GM19324 (cell line): ENCODE measurements around the gene USP13.

Experiments used
- ATAC-seq: cut with Tn5 transposase; IDR thresholded peaks from one replicate; pipeline ENCODE4 v1.9.1; 2021; ENCODE audit warnings: mild to moderate bottlenecking, moderate library complexity; ENCODE audit not compliant: unreplicated experiment, low FRiP score

The USP13 gene

DNA sequence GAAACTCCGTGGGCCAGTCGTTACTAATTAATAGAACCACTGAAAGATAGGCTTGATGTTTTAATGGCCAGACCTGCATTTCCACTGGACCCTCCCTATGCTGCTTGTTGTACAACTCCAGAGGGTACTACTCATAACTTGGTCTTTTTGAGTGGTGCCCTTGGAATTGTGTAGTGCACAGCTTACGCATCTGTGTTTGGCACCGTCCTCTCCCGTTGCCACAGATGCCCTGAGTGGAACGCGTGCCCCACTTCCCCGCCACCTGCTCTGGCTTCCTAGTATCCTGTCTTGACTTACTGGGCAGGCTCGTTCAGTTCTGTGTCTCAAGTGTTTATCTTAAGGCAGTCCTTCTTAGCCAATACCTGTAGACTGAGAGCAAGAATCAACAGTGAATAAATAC, 78.7 kb downstream of the USP13 start:
- ATAC-seq: no peak

DNA sequence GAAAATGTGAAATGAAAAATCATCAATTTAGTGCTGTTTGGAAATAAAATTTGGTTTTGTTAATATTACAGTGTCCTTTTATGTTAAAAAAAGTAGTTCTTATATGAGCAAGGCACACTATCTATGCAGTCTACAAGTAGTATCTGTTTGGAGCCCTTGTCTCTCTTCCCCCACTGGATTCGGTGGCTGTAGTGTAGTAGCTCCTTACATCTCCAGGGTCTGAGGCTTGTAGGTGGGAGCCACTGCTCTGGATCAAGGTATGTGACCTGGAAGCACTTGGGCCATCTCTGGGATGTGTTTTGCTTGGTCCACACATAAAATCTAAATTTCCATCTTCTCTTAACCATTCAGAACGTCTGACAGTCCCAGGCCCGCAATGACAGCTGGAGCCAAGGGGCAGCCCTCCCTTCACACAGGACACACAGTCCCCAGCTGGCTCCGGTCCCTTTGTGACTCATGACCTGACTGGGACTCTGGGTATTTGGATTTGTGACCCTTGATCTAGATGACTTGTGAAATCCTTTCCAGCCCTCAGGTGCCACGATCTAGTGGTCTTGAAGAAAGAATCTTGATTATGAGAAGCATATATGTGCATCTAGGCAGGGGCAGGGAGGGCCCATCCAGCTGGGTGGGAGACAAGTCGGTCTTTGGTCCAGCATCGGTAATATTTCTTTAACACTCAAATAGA, 80.0 kb downstream of the USP13 start:
- ATAC-seq: no peak

DNA sequence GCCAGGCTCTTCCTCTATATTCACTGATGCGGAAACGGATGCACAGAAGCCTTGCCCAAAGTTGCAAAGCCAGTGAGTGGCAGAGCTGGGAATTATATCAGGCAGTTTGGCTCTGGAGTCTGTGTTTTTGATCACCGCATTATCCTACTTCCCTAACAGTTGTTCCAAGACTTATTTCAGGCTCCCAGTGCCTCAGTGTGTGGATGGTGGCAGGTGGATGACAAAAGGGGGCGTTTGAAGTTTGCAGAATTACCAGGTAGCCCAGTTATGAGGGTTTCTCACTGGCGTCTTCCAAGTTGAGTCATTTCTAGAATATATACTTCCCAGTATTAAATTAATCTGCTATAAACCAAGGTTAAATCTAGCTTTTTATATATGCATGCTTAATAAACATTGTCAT, 81.0 kb downstream of the USP13 start:
- ATAC-seq: no peak

DNA sequence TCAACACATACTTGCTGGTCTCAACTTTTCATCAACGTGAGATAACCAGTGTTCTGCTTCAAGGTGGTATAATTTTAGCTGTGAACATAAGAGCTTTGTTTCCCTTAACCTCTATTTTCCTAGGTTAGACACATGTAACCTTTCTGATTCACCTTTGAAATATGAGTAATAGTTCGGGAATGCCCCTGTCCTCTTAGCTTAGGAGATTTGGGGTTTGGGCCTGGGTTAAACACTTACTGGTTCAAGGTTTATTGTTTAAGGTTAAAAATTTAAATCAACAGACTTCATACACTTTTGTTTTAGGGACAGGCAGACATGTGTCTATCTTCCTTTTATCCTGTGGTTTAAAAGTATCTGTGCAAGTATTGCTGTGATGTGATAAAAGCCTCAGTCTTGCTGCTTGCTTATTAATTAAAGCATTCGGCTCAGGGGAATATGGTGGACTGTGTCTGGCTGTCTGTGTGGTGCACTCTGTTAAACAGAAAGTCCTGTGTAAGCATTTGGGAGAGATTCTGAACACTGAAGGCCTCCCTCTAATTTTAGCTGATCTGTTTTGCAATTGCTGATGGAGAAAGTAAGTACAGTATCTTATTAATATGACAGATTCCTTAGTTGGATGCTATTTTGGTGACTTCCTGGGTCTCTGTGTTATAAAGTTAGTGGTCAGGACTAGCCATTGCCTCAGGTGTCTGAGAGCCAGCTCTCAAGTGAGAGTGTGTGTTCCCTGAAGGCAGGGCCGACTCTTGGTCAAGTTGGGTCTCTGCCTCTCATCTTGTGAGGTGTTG, 81.8 kb downstream of the USP13 start:
- no peak for ATAC-seq

DNA sequence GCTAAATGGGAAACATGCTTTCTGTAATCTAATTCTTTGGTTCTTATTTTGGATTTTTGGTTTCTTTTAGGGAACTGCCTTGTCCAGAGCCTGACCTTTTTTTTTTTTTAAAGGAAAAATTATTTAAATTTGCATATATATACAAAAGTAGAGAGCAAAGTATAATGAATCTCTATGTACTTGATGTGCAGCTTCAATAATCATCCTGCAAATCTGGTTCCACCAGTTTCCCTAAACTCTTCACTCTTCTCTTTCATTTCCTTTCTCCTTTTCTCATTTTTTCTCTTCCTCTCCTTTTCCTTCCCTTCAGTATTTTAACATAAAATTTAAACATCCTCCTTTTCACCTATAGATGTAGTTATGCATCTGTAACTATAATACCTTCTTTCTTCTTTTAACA, 82.5 kb downstream of the USP13 start:
- ATAC-seq: no peak

DNA sequence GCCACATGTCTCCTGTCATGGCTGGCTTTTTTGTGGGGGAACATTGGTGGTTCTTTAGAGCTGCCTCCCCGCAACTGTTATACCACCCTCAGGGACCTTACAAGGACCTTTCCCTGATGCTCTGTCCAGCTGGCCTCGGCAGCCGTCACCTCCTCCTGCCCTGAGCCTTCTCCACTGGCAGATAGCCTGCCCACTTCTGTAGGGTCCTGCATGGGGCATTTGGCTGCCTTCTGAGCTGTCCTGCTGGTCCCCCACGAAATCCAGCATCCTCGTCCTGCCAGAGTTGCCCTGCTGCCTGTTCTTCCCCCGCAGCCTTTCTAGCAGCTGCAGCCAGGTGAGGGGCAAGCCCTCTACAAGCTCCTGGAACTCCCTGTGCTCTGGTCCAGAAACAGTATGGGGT, 86.2 kb downstream of the USP13 start:
- no peak for ATAC-seq

DNA sequence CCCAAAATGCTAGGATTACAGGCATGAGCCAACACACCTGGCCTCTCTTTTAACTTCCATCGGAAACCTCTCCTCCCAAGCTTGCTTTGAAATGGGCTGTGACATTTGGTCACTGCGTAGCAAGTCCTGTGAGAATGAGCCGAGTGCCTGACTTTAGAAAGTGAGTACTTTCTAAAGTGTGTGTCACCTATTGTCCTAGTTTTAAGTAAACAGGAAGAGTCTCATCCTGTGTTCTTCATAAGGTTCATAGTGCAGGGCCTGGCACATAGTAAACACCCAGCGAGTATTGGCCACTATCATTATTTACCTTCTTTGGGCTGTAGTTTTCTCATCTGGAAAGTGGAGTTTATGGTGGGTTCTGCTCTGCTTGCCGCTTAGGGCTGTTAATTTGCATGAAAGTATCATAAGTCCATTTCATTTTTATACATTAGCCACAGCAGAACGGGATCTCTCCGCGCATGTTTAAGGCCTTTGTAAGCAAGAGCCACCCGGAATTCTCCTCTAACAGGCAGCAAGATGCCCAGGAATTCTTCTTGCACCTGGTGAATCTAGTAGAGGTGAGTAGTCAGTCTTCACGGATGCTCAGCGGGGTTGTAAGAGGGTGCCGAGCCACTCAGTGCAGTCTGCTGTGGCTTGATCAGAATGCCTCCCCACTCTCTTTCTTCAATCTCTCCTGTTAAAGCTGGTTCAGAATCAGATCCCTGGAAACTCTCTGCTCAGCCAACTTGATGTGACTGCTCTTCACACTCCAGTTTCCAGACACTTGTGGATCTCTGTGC, 87.2 kb downstream of the USP13 start:
- ATAC-seq: no peak

DNA sequence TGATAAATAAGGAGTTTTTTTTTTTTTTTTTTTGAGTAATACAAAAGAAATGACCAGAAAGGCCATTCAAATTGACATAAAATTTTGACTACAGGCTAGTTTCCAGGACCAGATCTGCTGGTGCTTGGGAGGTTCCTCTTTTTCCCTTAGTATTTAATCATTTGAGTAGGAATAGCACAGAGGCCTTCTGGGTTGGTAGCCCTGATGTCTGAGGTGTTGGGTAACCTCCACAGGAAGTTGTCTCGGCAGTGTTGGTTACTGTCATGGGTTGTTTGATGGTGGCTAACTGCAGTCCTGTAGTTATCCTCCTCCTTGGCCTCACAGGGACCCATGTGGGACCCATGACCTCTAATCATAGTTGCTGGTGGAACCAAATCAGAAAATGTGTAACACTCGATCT, 91.1 kb downstream of the USP13 start:
- no peak for ATAC-seq

DNA sequence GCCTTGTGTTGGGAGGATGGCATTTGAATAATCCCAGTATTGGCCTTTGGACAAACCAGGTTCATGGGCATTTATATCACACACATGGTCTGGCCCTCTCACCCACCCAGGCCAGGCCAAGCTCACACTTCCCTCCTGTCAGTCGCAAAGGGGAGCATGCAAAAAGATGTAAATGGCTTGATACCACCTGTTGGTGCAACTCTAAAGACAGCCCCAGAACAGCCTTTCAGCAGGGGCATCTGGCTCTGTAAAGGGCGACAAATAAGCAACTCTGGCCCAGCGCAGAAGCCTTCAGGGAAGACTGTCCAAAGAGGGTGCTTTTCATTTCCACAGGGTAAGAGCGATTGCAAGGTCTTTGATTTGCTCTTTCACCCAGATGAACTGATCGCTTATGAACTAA, 91.8 kb downstream of the USP13 start:
- no peak for ATAC-seq

DNA sequence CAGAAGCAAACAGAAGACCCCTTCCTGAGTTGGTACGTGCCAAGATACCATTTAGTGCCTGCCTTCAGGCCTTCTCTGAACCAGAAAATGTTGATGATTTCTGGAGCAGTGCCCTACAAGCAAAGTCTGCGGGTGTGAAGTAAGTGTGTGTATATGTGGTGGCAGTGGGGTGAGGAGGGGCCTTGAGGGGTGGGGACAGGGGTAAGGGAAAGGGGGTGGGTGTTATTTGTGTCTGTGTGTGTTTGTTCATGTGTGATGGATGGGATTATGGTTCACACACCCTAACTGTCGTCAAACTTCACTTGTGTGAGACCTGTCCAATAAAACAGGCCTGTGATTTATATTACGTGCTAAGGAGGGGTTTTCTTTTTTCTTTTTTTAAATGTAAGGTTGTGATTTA, 92.2 kb downstream of the USP13 start:
- no peak for ATAC-seq

DNA sequence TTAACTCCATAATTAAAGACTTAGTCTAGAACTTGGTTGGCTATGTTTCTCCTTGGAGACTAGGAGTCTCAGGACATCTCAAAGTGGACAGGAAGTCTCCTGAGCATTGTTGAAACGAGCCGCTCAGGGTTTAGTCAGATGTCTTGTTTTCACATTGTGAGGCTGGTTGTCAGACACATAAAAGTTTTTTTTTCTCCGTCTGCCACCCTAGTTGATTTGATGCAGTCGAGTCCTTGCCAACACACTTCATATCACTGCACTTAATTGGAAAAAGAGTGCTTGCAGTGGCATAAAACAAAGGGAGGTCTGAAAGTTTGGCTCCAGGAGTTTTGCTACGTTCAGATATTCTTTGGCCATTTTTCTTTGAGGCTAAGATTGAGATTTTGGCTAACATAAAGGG, 92.9 kb downstream of the USP13 start:
- no peak for ATAC-seq

DNA sequence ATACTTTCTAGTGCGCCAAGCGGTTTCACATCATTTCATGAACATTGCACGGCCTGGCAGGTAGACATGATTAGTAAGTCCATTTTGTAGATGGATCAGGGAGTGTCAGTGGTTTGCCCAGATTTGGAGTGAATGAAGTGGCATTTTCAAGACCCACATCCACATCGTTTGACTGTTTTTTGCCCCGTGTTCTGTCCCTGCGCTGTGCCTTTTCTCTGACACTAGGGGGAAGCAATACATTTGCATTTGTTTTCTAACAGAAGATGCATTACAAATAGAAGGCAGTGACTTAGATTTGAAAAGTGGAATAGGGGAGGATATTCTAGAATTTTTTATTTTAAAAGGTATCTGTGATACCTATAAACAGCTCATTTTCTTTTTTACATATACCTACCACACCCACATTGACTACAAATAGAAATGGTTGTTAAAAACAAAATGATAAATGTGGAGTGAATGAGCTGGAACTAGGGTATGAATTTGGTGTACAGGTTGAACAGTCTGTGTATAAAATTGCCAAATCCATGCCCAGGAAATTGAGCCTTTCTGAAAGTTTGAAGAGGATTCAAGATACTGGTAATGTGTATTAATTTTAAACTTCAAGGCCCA, 98.0 kb downstream of the USP13 start:
- ATAC-seq: no peak

DNA sequence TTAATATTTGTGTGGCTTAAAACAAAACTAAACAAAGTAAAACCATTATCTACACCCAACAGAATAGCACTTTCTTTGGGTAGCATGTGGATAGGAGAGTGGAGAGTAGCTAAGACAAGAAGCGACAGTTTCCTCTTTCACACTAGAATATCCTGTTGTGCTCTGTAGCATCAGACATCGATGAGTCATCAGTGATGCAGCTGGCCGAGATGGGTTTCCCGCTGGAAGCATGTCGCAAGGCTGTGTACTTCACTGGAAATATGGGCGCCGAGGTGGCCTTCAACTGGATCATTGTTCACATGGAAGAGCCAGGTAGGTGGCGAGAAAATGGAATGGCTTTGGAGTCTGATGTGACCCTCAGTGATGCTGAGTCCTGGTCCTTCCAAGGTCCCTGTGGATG, 108.1 kb downstream of the USP13 start:
- no peak for ATAC-seq

DNA sequence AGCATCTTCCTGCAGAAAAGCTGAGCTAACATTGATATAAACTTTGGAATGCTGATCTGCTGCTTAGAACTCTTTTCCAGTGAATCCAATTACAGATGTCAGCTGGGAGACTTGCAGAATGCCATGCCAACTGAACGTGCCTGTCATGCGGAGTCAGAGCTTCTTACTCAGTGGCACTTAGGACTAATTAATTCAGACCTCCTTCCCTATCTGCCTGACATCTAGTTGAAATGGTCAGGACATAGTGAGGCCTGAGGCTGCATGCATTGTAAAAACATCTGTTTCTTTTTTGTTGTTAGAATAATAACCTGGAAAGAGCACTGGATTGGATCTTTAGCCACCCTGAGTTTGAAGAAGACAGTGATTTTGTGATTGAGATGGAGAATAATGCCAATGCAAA, 112.6 kb downstream of the USP13 start:
- ATAC-seq: no peak

DNA sequence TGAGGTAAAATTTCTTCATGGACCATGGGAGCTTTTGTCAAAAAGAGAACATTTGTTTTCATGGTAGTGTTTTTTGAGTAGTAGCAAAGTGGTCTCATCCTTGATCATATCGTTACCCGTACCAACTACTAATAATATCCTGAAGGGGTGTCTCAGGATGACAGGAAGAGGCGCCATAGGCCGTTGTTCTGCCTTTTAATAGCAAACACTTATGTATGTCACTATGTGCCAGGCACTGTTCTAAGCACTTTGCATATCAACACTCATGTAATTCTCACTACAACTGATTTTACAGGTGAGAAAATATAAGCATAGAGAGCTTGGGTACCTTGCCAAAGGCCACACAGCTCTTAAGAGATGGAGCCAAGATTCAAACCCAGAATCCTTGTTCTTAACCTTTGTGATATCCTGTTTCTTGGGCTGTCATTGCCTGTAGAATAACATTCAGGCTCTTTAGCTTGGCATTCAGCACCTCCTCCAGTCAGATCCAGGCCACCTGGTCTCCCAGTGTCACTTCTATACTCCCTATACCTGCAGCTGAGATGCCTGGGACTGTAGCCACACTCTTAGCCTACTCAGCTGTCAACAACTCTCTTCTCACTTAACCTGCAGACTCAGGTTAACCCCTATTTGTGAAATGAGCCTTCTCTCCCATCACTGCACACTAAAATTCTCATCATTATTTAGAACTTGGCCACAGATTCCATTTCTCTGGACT, 113.7 kb downstream of the USP13 start:
- no peak for ATAC-seq

DNA sequence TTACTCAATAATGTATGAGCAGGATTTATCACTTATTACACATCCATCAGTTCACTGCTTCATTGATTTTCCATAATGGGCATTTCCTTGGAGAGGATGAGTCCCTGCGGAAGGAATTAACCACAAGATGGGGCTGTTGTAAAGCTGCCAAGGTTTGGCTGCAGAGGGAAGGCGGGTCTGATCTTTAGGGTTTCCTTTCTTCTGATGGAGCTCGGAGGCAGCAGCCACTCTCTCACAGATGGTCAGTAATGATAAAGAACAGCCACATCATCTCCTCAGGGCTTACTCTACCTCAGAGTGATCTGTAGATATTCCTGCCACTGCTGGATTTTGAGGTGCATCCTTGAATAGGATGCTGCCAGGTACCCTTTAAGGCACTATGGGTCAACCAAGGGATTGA, 115.2 kb downstream of the USP13 start:
- no peak for ATAC-seq

DNA sequence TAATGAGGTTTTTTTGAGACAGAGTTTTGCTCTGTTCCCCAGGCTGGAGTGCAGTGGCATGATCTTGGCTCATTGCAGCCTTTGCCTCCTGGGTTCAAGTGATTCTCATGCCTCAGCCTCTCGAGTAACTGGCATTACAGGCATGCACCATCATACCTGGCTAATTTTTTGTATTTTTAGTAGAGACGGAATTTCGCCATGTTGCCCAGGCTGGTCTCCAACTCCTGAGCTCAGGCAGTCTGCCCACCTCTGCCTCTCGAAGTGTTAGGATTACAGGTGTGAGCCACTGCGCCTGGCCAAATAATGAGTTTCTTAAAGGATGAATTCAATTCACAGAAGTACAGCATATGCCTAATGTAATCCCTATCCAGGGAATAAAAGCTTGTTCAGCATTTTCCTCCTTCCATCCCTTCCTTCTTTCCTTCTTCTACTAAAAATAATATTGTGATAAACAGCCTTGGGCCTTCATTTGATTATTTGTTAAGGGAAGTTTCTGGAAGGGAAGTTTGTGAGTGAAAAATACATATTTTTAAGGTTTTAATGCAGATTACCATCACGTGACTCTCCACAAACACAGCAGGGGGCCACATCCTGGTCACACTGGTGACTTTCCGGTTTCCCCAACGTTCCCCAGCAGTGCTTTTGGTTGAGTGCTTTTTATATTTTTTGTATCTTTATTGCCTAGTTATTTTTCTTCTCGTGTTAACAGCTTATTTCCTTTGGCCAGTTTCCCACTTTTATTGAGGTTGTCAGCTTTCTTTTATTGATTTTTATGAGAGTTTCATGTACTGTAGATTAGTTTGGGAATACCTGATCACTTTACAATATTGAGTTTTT, 116.8 kb downstream of the USP13 start:
- no peak for ATAC-seq

DNA sequence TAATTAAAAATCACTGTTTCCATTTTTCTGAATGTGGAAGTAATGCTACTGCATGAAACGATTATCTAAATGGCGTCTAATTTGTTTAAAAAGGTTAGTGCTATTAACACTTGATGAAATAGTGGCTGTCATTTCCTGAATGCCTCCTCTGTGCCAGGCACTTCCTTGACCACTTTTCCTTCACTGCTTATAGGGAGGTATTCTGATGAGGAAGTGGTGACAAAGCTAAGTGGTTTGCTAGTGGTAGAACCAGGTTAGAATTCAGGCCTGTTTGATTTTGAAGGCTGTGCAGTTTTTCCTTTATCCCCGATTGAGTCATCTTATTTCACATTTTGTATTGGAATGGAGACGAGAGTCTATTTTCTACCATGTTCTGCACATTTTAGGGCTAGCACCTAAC, 119.0 kb downstream of the USP13 start:
- ATAC-seq: no peak

DNA sequence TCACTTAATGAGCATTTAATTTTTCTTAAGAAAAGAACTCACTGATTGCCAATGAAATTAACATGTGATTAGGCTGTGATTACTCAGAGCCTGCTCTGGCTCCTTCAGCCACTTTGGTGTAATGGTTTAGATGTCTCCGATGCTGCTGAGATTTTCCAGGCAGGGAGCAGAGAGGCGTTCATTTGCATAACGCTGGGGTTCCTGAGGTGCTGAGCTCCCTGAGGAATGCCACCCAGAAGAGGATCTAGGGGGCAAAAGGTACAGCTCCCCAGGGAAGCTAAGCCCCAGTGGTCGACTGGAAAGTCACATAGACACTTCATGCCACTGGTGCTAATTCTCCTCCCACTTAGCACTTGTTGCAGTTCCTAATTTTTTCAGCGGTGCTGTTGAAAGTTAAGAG, 119.5 kb downstream of the USP13 start:
- no peak for ATAC-seq
